IMR-90 (cell line): ENCODE results near the gene IL10. TPM values are rescaled to one million over a fixed set of nuclear protein-coding genes. Genes with fewer than 3 reads are reported as not detected.

Source experiments
- ATAC-seq: fragments of 200-7000 bp; cut with Tn5 transposase; 2 replicates; pipeline ENCODE4 v1.9.1; 2020; ENCODE audit warnings: low read depth, mild to moderate bottlenecking, moderate library complexity
- BruUV-seq: library from RNA; stranded (reverse); fragments of 400-500 nt; replicated peaks from 2 replicates; lab custom pipeline; 2021; lab: Mats Ljungman, UMichigan
- CTCF ChIA-PET: fragments of 300-600 bp; formaldehyde crosslinking; extraction: SDS; loops from one replicate; lab custom pipeline; 2021; ENCODE audit warnings: antibody characterized with exemption; lab: Yijun Ruan, JAX
- POLR2A ChIA-PET: fragments of 300-600 bp; sonication (Branson Sonifier 250); formaldehyde crosslinking; loops from one replicate; lab custom pipeline; 2022; ENCODE audit warnings: antibody characterized with exemption; ENCODE audit not compliant: unreplicated experiment; lab: Charles Lee
- DNase-seq: peaks from one replicate; pipeline ENCODE4 v3.0.0; 2013
- H2AFZ ChIP-seq: replicated peaks from 2 replicates; pipeline ENCODE3; 2013; ENCODE audit warnings: low read length, mild to moderate bottlenecking; ENCODE audit not compliant: poor library complexity
- H2AK5ac ChIP-seq: 2 replicates; pipeline ENCODE4 v1.6.1; 2013; ENCODE audit warnings: low read depth, low read length, inconsistent platforms
- H2AK9ac ChIP-seq: replicated peaks from 2 replicates; pipeline ENCODE3; 2013; ENCODE audit warnings: mild to moderate bottlenecking, low read depth, low read length, moderate library complexity; ENCODE audit not compliant: poor library complexity
- H2BK120ac ChIP-seq: 2 replicates; pipeline ENCODE4 v1.6.1; 2013; ENCODE audit warnings: low read depth, low read length, inconsistent platforms
- H2BK15ac ChIP-seq: 3 replicates; pipeline ENCODE4 v1.6.1; 2013; ENCODE audit warnings: low read depth, low read length, inconsistent platforms
- H2BK20ac ChIP-seq: 2 replicates; pipeline ENCODE4 v1.6.1; 2013; ENCODE audit warnings: low read depth, mild to moderate bottlenecking, inconsistent platforms, low read length, moderate library complexity
- H2BK5ac ChIP-seq: 2 replicates; pipeline ENCODE4 v1.6.1; 2013; ENCODE audit warnings: mild to moderate bottlenecking, low read depth, low read length, inconsistent platforms; ENCODE audit not compliant: poor library complexity, severe bottlenecking
- H3K14ac ChIP-seq: replicated peaks from 2 replicates; pipeline ENCODE4 v1.6.1; 2013; ENCODE audit warnings: low read depth, low read length, inconsistent platforms
- H3K18ac ChIP-seq: 2 replicates; pipeline ENCODE4 v1.6.1; 2013; ENCODE audit warnings: low read depth, low read length, control low read depth
- H3K23ac ChIP-seq: 2 replicates; pipeline ENCODE4 v1.6.1; 2013; ENCODE audit warnings: low read depth, low read length, inconsistent platforms
- H3K27ac ChIP-seq: 2 replicates; pipeline ENCODE4 v1.5.1; 2013; ENCODE audit warnings: mild to moderate bottlenecking, control low read depth, low read length; ENCODE audit not compliant: insufficient read depth
- H3K27me3 ChIP-seq: 2 replicates; pipeline ENCODE4 v1.6.1; 2013; ENCODE audit warnings: low read length; ENCODE audit not compliant: control insufficient read depth, insufficient read depth
- H3K36me3 ChIP-seq: 2 replicates; pipeline ENCODE4 v1.6.1; 2013; ENCODE audit warnings: low read length, mixed read lengths; ENCODE audit not compliant: control insufficient read depth, insufficient read depth
- H3K4ac ChIP-seq: 2 replicates; pipeline ENCODE4 v1.6.1; 2013; ENCODE audit warnings: low read depth, low read length, inconsistent platforms
- H3K4me1 ChIP-seq: 2 replicates; pipeline ENCODE4 v1.6.1; 2013; ENCODE audit warnings: low read length, mixed read lengths; ENCODE audit not compliant: control insufficient read depth, insufficient read depth
- H3K4me2 ChIP-seq: 2 replicates; pipeline ENCODE4 v1.6.1; 2013; ENCODE audit warnings: low read depth, mild to moderate bottlenecking, control low read depth, low read length, moderate library complexity
- H3K4me3 ChIP-seq: 2 replicates; pipeline ENCODE4 v1.5.1; 2013; ENCODE audit warnings: low read depth, mild to moderate bottlenecking, control low read depth, low read length, moderate library complexity; ENCODE audit not compliant: insufficient read depth
- H3K56ac ChIP-seq: 2 replicates; pipeline ENCODE4 v1.6.1; 2013; ENCODE audit warnings: low read length, inconsistent platforms; ENCODE audit not compliant: insufficient read depth; ENCODE audit errors: extremely low read depth
- H3K79me1 ChIP-seq, 2 experiments: 2 replicates each; pipeline ENCODE4 v1.6.1; 2013; ENCODE audit warnings: low read length in 2 of 2, inconsistent platforms in 1 of 2, low read depth in 1 of 2
- H3K9ac ChIP-seq: 2 replicates; pipeline ENCODE4 v1.6.1; 2013; ENCODE audit warnings: low read depth, low read length, control low read depth
- H3K9me1 ChIP-seq: 2 replicates; pipeline ENCODE4 v1.6.1; 2013; ENCODE audit warnings: low read length, inconsistent platforms; ENCODE audit not compliant: insufficient read depth
- H3K9me3 ChIP-seq: 2 replicates; pipeline ENCODE4 v1.6.1; 2013; ENCODE audit warnings: low read length; ENCODE audit not compliant: control insufficient read depth, insufficient read depth
- H4K20me1 ChIP-seq: 2 replicates; pipeline ENCODE4 v1.6.1; 2013; ENCODE audit warnings: low read length, inconsistent platforms; ENCODE audit not compliant: insufficient read depth
- H4K5ac ChIP-seq: 2 replicates; pipeline ENCODE4 v1.6.1; 2013; ENCODE audit warnings: mild to moderate bottlenecking, low read depth, low read length, control low read depth
- H4K8ac ChIP-seq, 2 experiments: 2 replicates each; pipeline ENCODE4 v1.6.1; 2013; ENCODE audit warnings: low read depth in 2 of 2, low read length in 2 of 2, control low read depth in 1 of 2, inconsistent platforms in 1 of 2
- H4K91ac ChIP-seq: 2 replicates; pipeline ENCODE4 v1.6.1; 2013; ENCODE audit warnings: low read depth, low read length, inconsistent platforms; ENCODE audit not compliant: insufficient read depth
- BHLHE40 ChIP-seq: fragments of 150-350 bp; IDR thresholded peaks from 2 replicates; pipeline ENCODE4 v1.6.1; 2016; ENCODE audit warnings: mild to moderate bottlenecking, low read depth, low read length
- CHD1 ChIP-seq: IDR thresholded peaks from 2 replicates; pipeline ENCODE4 v1.6.1; 2012; ENCODE audit warnings: low read depth, low read length, improper control_type of control experiment
- FOS ChIP-seq: fragments of 150-350 bp; IDR thresholded peaks from 2 replicates; pipeline ENCODE4 v1.6.1; 2016; ENCODE audit warnings: low read depth, low read length
- MAFK ChIP-seq: IDR thresholded peaks from 2 replicates; pipeline ENCODE4 v1.6.1; 2012; ENCODE audit warnings: low read depth, low read length, improper control_type of control experiment
- MXI1 ChIP-seq: IDR thresholded peaks from 2 replicates; pipeline ENCODE4 v1.6.1; 2012; ENCODE audit warnings: low read depth, mild to moderate bottlenecking, low read length, moderate library complexity, borderline replicate concordance
- NFE2L2 ChIP-seq: fragments of 150-350 bp; IDR thresholded peaks from 2 replicates; pipeline ENCODE4 v1.6.1; 2016; ENCODE audit warnings: low read depth, mild to moderate bottlenecking, low read length
- POLR2A ChIP-seq: IDR thresholded peaks from 2 replicates; pipeline ENCODE4 v1.6.1; 2012; ENCODE audit warnings: mild to moderate bottlenecking, low read depth, low read length
- RAD21 ChIP-seq: IDR thresholded peaks from 2 replicates; pipeline ENCODE4 v1.6.1; 2012; ENCODE audit warnings: low read length, improper control_type of control experiment
- RCOR1 ChIP-seq: IDR thresholded peaks from 2 replicates; pipeline ENCODE4 v1.6.1; 2012; ENCODE audit warnings: mild to moderate bottlenecking, low read length, improper control_type of control experiment; ENCODE audit not compliant: insufficient replicate concordance
- RFX5 ChIP-seq: IDR thresholded peaks from 2 replicates; pipeline ENCODE4 v1.8.0; 2012; ENCODE audit warnings: low read depth, mild to moderate bottlenecking, low read length, moderate library complexity
- SMC3 ChIP-seq: fragments of 150-350 bp; IDR thresholded peaks from 2 replicates; pipeline ENCODE4 v1.6.1; 2016; ENCODE audit warnings: low read depth, mild to moderate bottlenecking, antibody characterized with exemption, low read length, moderate library complexity
- whole genome bisulfite sequencing, 2 experiments: methylation state at CpG; one replicate each; pipeline versions ENCODE4 v1.1.5 to v1.1.7; 2013; ENCODE audit warnings: missing lambda C conversion rate in 2 of 2; ENCODE audit not compliant: insufficient read length in 1 of 2; ENCODE audit errors: extremely low coverage in 2 of 2; 5-methylcytosine and 5-hydroxymethylcytosine counted together
- dilution Hi-C: fragments of 300-500 bp; cut with HindIII; formaldehyde crosslinking; loops from one replicate; pipeline ENCODE4 v1.14.3; 2018; ENCODE audit warnings: low sequenced_read_pairs; ENCODE audit not compliant: unreplicated experiment
- in situ Hi-C: fragments of 300-500 bp; cut with MboI; formaldehyde crosslinking; loops from 3 replicates; pipeline ENCODE4 v1.14.3; 2019; ENCODE audit warnings: low sequenced_read_pairs, inconsistent platforms, mixed read lengths
- intact Hi-C: fragments of 100-400 bp; cut with micrococcal nuclease; formaldehyde crosslinking; loops from 2 replicates; pipeline ENCODE4 v1.10.0; 2022
- polyA plus RNA-seq, 3 experiments: library from polyadenylated mRNA; depleted of rRNA; stranded (reverse); fragments of >200 nt; gene quantifications; 2 replicates each; pipeline ENCODE4 v1.2.3, GENCODE V29; 2012; ENCODE audit warnings: low replicate concordance in 1 of 3
- total RNA-seq: library from RNA; depleted of rRNA; stranded (reverse); fragments of >200 nt; gene quantifications from 2 replicates; pipeline ENCODE4 v1.2.3, GENCODE V29; 2012
- TF ChIP-seq, protein P1 (sequence below): fragments of 150-350 bp; IDR thresholded peaks from 2 replicates; pipeline ENCODE4 v1.6.1; 2017; ENCODE audit warnings: mild to moderate bottlenecking, antibody characterized with exemption, low read length, low read depth
- TF ChIP-seq, protein P2 (sequence below): conservative IDR thresholded peaks from 2 replicates; pipeline ENCODE4 v1.5.1; 2012; ENCODE audit warnings: mild to moderate bottlenecking, low read depth, low read length, improper control_type of control experiment

The IL10 gene
- total and polyA plus RNA-seq, 2 of the 4 experiments (the other 2 are of a cell fraction), result not detected

DNA sequence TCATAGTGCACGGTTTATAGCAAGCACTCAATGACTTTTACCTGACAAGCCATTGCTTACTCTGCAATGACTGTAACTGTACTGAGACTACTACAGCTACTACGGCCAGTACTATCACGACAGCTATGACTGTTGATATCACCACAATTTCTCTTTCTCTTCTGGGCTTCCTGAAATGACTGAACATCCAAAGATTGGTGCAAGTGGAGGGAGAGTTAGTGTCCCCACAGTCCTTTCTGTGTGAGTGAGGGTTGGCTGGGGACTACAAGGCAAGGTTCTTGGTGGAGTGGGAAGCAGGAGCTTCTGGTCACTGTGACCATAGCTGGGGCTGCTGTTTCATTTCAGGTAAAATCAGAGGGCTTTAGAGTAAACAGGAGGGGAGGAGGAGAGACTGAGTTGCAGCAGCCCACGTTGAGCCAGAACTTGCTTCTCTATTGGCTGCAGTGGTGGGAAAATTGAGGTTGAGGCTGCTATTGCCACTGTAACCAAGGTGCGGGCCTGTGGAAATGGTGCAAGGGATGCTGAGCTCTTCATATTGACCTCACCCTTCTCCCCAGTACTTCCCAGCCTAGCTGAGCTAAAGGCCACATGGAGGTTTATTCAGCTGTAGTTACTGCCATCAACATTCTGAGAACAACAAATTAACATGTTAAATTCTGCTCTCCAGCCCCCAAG, 14.1 kb upstream of the IL10 start:
- H2BK5ac ChIP-seq, result no peak overlapping the region
- no peak overlapping the region for H4K91ac ChIP-seq
- H3K27me3 ChIP-seq, result no peaks in the 10 kb centered on the region; the same call in none of the 2 replicates
- H2BK20ac ChIP-seq, result no peak overlapping the region
- H3K4me2 ChIP-seq, result no peak overlapping the region
- no peak overlapping the region for H3K56ac ChIP-seq
- no peak overlapping the region for H4K8ac ChIP-seq
- TF ChIP-seq NFE2L2 (no peak), RFX5 (no peak), CHD1 (no peak), MXI1 (no peak), BHLHE40 (no peak), POLR2A (no peak), SMC3 (no peak), MAFK (no peak), RAD21 (no peak), RCOR1 (no peak), FOS (no peak)
- TF ChIP-seq, protein P1, sequence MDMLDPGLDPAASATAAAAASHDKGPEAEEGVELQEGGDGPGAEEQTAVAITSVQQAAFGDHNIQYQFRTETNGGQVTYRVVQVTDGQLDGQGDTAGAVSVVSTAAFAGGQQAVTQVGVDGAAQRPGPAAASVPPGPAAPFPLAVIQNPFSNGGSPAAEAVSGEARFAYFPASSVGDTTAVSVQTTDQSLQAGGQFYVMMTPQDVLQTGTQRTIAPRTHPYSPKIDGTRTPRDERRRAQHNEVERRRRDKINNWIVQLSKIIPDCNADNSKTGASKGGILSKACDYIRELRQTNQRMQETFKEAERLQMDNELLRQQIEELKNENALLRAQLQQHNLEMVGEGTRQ, result no peak
- TF ChIP-seq, protein P2, sequence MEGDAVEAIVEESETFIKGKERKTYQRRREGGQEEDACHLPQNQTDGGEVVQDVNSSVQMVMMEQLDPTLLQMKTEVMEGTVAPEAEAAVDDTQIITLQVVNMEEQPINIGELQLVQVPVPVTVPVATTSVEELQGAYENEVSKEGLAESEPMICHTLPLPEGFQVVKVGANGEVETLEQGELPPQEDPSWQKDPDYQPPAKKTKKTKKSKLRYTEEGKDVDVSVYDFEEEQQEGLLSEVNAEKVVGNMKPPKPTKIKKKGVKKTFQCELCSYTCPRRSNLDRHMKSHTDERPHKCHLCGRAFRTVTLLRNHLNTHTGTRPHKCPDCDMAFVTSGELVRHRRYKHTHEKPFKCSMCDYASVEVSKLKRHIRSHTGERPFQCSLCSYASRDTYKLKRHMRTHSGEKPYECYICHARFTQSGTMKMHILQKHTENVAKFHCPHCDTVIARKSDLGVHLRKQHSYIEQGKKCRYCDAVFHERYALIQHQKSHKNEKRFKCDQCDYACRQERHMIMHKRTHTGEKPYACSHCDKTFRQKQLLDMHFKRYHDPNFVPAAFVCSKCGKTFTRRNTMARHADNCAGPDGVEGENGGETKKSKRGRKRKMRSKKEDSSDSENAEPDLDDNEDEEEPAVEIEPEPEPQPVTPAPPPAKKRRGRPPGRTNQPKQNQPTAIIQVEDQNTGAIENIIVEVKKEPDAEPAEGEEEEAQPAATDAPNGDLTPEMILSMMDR, result no peak
- no peak overlapping the region for H2AFZ ChIP-seq
- no peak overlapping the region for H3K4ac ChIP-seq
- no peaks in the 10 kb centered on the region for H4K20me1 ChIP-seq
- DNase-seq (no peak), ATAC-seq (no peak)
- no peak overlapping the region for H2BK120ac ChIP-seq
- peaks cover under 1% of the 10 kb centered on the region; the same call in 1 of the 2 replicates for H3K4me1 ChIP-seq
- no peak overlapping the region for H3K18ac ChIP-seq
- H3K14ac ChIP-seq, result no peak overlapping the region
- no peak overlapping the region for H2AK9ac ChIP-seq
- H4K5ac ChIP-seq, result no peak overlapping the region
- POLR2A ChIA-PET, result no interaction called here
- intact Hi-C loops, result no loop called here
- no peaks in the 10 kb centered on the region for H3K9me3 ChIP-seq
- H3K36me3 ChIP-seq, result no peaks in the 10 kb centered on the region
- H2BK15ac ChIP-seq, result no peak overlapping the region
- peaks cover 5% of the 10 kb centered on the region; the same call in 1 of the 2 replicates for H3K9me1 ChIP-seq
- BruUV-seq, result no TSS peak
- CTCF ChIA-PET, result interaction anchor here (1.6 to 1.7 kb wide), 2 partner anchors 9 to 23 kb away, joined by 6 to 7 read pairs; no protein-coding TSS in a partner anchor
- no peak overlapping the region for H3K9ac ChIP-seq
- no peak overlapping the region for H2AK5ac ChIP-seq
- H3K4me3 ChIP-seq, result no peak overlapping the region
- H3K79me1 ChIP-seq, result no peaks in the 10 kb centered on the region
- in situ Hi-C loops, result no loop called here
- 80% methylated on average over 2 of the region's 5 CpGs; no CpG with 5 or more reads in 1 of the 2 experiments for WGBS, 2 experiments
- H3K23ac ChIP-seq, result no peak overlapping the region
- dilution Hi-C loops, result no loop called here
- H3K27ac ChIP-seq, result no peak overlapping the region
